H9 (cell line): Measurements from ENCODE around the gene TBCEL. TPM values are rescaled to one million over a fixed set of nuclear protein-coding genes. Genes with fewer than 3 reads are reported as not detected.

Experiments
- DNase-seq: peaks from one replicate; pipeline ENCODE4 v3.0.0-alpha.2; 2017
- H2AFZ ChIP-seq: one replicate; pipeline ENCODE4 v1.6.1; 2013; ENCODE audit warnings: mild to moderate bottlenecking, low read length, control low read depth, moderate library complexity
- H2AK5ac ChIP-seq: 2 replicates; pipeline ENCODE4 v1.6.1; 2013; ENCODE audit warnings: low read length, control low read depth, mixed read lengths; ENCODE audit not compliant: insufficient read length
- H2BK120ac ChIP-seq: one replicate; pipeline ENCODE4 v1.6.1; 2013; ENCODE audit warnings: low read depth, mild to moderate bottlenecking, low read length, control low read depth, inconsistent platforms; ENCODE audit not compliant: poor library complexity, severe bottlenecking
- H2BK12ac ChIP-seq: 2 replicates; pipeline ENCODE4 v1.6.1; 2013; ENCODE audit warnings: low read length, control low read depth, mixed read lengths, low read depth; ENCODE audit not compliant: insufficient read length
- H2BK15ac ChIP-seq: 2 replicates; pipeline ENCODE4 v1.6.1; 2013; ENCODE audit warnings: low read depth, low read length, control low read depth
- H2BK20ac ChIP-seq: one replicate; pipeline ENCODE4 v1.6.1; 2013; ENCODE audit warnings: low read depth, mild to moderate bottlenecking, low read length, control low read depth, inconsistent platforms; ENCODE audit not compliant: poor library complexity, severe bottlenecking
- H2BK5ac ChIP-seq: 2 replicates; pipeline ENCODE4 v1.6.1; 2013; ENCODE audit warnings: low read length, control low read depth, mixed read lengths; ENCODE audit not compliant: insufficient read length
- H3K14ac ChIP-seq: 2 replicates; pipeline ENCODE4 v1.6.1; 2013; ENCODE audit warnings: low read length, control low read depth; ENCODE audit not compliant: insufficient read depth
- H3K18ac ChIP-seq: 2 replicates; pipeline ENCODE4 v1.6.1; 2013; ENCODE audit warnings: low read depth, mild to moderate bottlenecking, mixed read lengths, low read length, control low read depth; ENCODE audit not compliant: insufficient read length
- H3K23ac ChIP-seq: 2 replicates; pipeline ENCODE4 v1.6.1; 2013; ENCODE audit warnings: low read length, control low read depth, mixed read lengths, low read depth; ENCODE audit not compliant: insufficient read length
- H3K23me2 ChIP-seq: 2 replicates; pipeline ENCODE4 v1.6.1; 2013; ENCODE audit warnings: low read depth, mild to moderate bottlenecking, mixed read lengths, low read length, control low read depth; ENCODE audit not compliant: insufficient read length, poor library complexity, severe bottlenecking
- H3K27ac ChIP-seq: 2 replicates; pipeline ENCODE4 v1.5.1; 2013; ENCODE audit warnings: low read length, control low read depth, mixed read lengths, low read depth; ENCODE audit not compliant: insufficient read length
- H3K27me3 ChIP-seq: 2 replicates; pipeline ENCODE4 v1.6.1; 2013; ENCODE audit warnings: low read length, control low read depth, inconsistent platforms; ENCODE audit not compliant: insufficient read depth
- H3K4ac ChIP-seq: 2 replicates; pipeline ENCODE4 v1.6.1; 2013; ENCODE audit warnings: low read depth, mild to moderate bottlenecking, control low read depth, inconsistent platforms, low read length, moderate library complexity
- H3K4me1 ChIP-seq: 2 replicates; pipeline ENCODE4 v1.6.1; 2013; ENCODE audit warnings: low read length, control low read depth, inconsistent platforms; ENCODE audit not compliant: insufficient read depth
- H3K4me2 ChIP-seq: 2 replicates; pipeline ENCODE4 v1.6.1; 2013; ENCODE audit warnings: low read length, control low read depth, mixed read lengths; ENCODE audit not compliant: insufficient read length, insufficient read depth
- H3K56ac ChIP-seq: 2 replicates; pipeline ENCODE4 v1.6.1; 2013; ENCODE audit warnings: low read depth, mild to moderate bottlenecking, mixed read lengths, low read length, control low read depth; ENCODE audit not compliant: insufficient read length
- H3K79me1 ChIP-seq: 2 replicates; pipeline ENCODE4 v1.6.1; 2013; ENCODE audit warnings: low read depth, mild to moderate bottlenecking, moderate library complexity, low read length, control low read depth, inconsistent platforms; ENCODE audit not compliant: insufficient read depth, poor library complexity, severe bottlenecking
- H3K79me2 ChIP-seq: 2 replicates; pipeline ENCODE4 v1.6.1; 2013; ENCODE audit warnings: low read length, control low read depth, inconsistent platforms; ENCODE audit not compliant: insufficient read depth
- H3K9ac ChIP-seq: 2 replicates; pipeline ENCODE4 v1.6.1; 2013; ENCODE audit warnings: low read length, control low read depth, mixed read lengths; ENCODE audit not compliant: insufficient read length; ENCODE audit errors: extremely low read depth
- H3K9me3 ChIP-seq: one replicate; pipeline ENCODE4 v1.6.1; 2013; ENCODE audit warnings: low read depth, low read length, inconsistent platforms; ENCODE audit not compliant: control insufficient read depth
- H3T11ph ChIP-seq: one replicate; pipeline ENCODE4 v1.6.1; 2013; ENCODE audit warnings: mild to moderate bottlenecking, low read length, control low read depth, inconsistent platforms
- H4K20me1 ChIP-seq: one replicate; pipeline ENCODE4 v1.6.1; 2013; ENCODE audit not compliant: control insufficient read depth, insufficient read length, insufficient read depth
- H4K5ac ChIP-seq: 2 replicates; pipeline ENCODE4 v1.6.1; 2013; ENCODE audit warnings: low read depth, mild to moderate bottlenecking, mixed read lengths, low read length, control low read depth; ENCODE audit not compliant: insufficient read length
- H4K8ac ChIP-seq: replicated peaks from 2 replicates; pipeline ENCODE4 v1.6.1; 2013; ENCODE audit warnings: low read length, control low read depth, mixed read lengths, low read depth; ENCODE audit not compliant: insufficient read length
- H4K91ac ChIP-seq: 2 replicates; pipeline ENCODE4 v1.6.1; 2013; ENCODE audit warnings: low read depth, mild to moderate bottlenecking, moderate library complexity, mixed read lengths, low read length, control low read depth; ENCODE audit not compliant: insufficient read length
- H3K27ac Mint-ChIP-seq, 3 experiments: 2 replicates in 2 of 3; 3 replicates in 1 of 3; pipeline ENCODE4 v1.8.0; 2020 to 2021; ENCODE audit warnings: mixed read lengths in 3 of 3, mild to moderate bottlenecking in 1 of 3, moderate library complexity in 1 of 3
- H3K27me3 Mint-ChIP-seq: 2 replicates; pipeline ENCODE4 v1.8.0; 2021; ENCODE audit warnings: low read depth, mild to moderate bottlenecking, moderate library complexity, mixed read lengths
- H3K36me3 Mint-ChIP-seq, 3 experiments: 2 replicates in 2 of 3; 3 replicates in 1 of 3; pipeline ENCODE4 v1.8.0; 2020 to 2021; ENCODE audit warnings: low read depth in 3 of 3, mixed read lengths in 3 of 3; ENCODE audit not compliant: insufficient read depth in 1 of 3
- H3K4me1 Mint-ChIP-seq, 2 experiments: 2 replicates each; pipeline ENCODE4 v1.8.0; 2020; ENCODE audit warnings: mixed read lengths in 2 of 2
- H3K4me3 Mint-ChIP-seq, 2 experiments: 2 replicates in 1 of 2; 3 replicates in 1 of 2; pipeline ENCODE4 v1.8.0; 2020 to 2021; ENCODE audit warnings: mild to moderate bottlenecking in 2 of 2, mixed read lengths in 2 of 2, moderate library complexity in 1 of 2
- H3K9me3 Mint-ChIP-seq, 2 experiments: 2 replicates in 1 of 2; 3 replicates in 1 of 2; pipeline ENCODE4 v1.8.0; 2020; ENCODE audit warnings: mild to moderate bottlenecking in 2 of 2, mixed read lengths in 2 of 2, moderate library complexity in 1 of 2
- WGBS: extraction: QIAGEN DNeasy Blood & Tissue Kit; methylation state at CpG from one replicate; pipeline ENCODE4 v1.1.7; 2013; ENCODE audit warnings: missing lambda C conversion rate, low lambda C conversion rate, mixed read lengths; ENCODE audit not compliant: insufficient read length; ENCODE audit errors: extremely low coverage; 5-methylcytosine and 5-hydroxymethylcytosine counted together
- total RNA-seq: library from RNA; stranded (reverse); gene quantifications from 2 replicates; pipeline ENCODE4 v1.2.1, GENCODE V29; 2021
- TF ChIP-seq, protein P1 (sequence below): fragments of 200-600 bp; sonication (generic); conservative IDR thresholded peaks from 3 replicates; pipeline ENCODE4 v1.8.0; 2021; ENCODE audit warnings: antibody characterized with exemption, mild to moderate bottlenecking

TBCEL gene
- total RNA-seq, 1 experiment from 2014 or later, result 17.3 TPM

GRCh38 chr11:121129362-121130340, 105.7 kb downstream of the TBCEL start:
- no CpG with 5 or more reads among the region's 29 CpGs for WGBS
- no peak overlapping the region for H3K4me2 ChIP-seq
- no peak overlapping the region for H2BK12ac ChIP-seq
- H4K5ac ChIP-seq, result no peak overlapping the region
- no peak overlapping the region for H3T11ph ChIP-seq
- Mint-ChIP-seq H3K9me3 (no peaks in the 10 kb centered on the region), H3K4me3 (no peak overlapping the region), H3K27me3 (peaks cover 1% of the 10 kb centered on the region; the same call in 1 of the 2 replicates), H3K36me3 (0 out of 7 replicates have a peak, but pooled peaks cover 0 to 5% (median 0%) of the 10 kb centered on the region in 3 experiments), H3K27ac (no peak overlapping the region), H3K4me1 (peaks cover 0 to 4% of the 10 kb centered on the region in 2 experiments; a peak in 1 of 4 replicates)
- H3K79me1 ChIP-seq, result no peaks in the 10 kb centered on the region
- no peak overlapping the region for H3K56ac ChIP-seq
- no peak for DNase-seq
- no peak overlapping the region for H2BK20ac ChIP-seq
- H2AK5ac ChIP-seq, result no peak overlapping the region
- no peak overlapping the region for H4K8ac ChIP-seq
- H2AFZ ChIP-seq, result no peak overlapping the region
- H4K91ac ChIP-seq, result no peak overlapping the region
- no peak overlapping the region for H3K9ac ChIP-seq
- TF ChIP-seq, protein P1, sequence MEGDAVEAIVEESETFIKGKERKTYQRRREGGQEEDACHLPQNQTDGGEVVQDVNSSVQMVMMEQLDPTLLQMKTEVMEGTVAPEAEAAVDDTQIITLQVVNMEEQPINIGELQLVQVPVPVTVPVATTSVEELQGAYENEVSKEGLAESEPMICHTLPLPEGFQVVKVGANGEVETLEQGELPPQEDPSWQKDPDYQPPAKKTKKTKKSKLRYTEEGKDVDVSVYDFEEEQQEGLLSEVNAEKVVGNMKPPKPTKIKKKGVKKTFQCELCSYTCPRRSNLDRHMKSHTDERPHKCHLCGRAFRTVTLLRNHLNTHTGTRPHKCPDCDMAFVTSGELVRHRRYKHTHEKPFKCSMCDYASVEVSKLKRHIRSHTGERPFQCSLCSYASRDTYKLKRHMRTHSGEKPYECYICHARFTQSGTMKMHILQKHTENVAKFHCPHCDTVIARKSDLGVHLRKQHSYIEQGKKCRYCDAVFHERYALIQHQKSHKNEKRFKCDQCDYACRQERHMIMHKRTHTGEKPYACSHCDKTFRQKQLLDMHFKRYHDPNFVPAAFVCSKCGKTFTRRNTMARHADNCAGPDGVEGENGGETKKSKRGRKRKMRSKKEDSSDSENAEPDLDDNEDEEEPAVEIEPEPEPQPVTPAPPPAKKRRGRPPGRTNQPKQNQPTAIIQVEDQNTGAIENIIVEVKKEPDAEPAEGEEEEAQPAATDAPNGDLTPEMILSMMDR, result no peak
- no peak overlapping the region for H3K27ac ChIP-seq
- H3K23ac ChIP-seq, result no peak overlapping the region
- no peaks in the 10 kb centered on the region for H4K20me1 ChIP-seq
- H3K9me3 ChIP-seq, result no peaks in the 10 kb centered on the region
- H3K27me3 ChIP-seq, result no peaks in the 10 kb centered on the region
- no peak overlapping the region for H2BK120ac ChIP-seq
- H3K79me2 ChIP-seq, result no peaks in the 10 kb centered on the region
- 0 out of 2 replicates have a peak, but pooled peaks cover 4% of the 10 kb centered on the region for H3K4me1 ChIP-seq
- no peak overlapping the region for H3K14ac ChIP-seq
- no peak overlapping the region for H2BK5ac ChIP-seq
- no peak overlapping the region for H3K4ac ChIP-seq
- no peak overlapping the region for H3K18ac ChIP-seq
- no peaks in the 10 kb centered on the region for H3K23me2 ChIP-seq
- no peak overlapping the region for H2BK15ac ChIP-seq
